HG03280 (cell line): ENCODE data around the gene CH25H.
"Not testable (repeated sequence)": the region's sequence is repeated elsewhere in the genome, so short reads cannot be mapped to it uniquely, and the experiment has no call there.

Experiments
- ATAC-seq: cut with Tn5 transposase; IDR thresholded peaks from one replicate; pipeline ENCODE4 v1.9.1; 2021; ENCODE audit warnings: mild to moderate bottlenecking, moderate library complexity; ENCODE audit not compliant: unreplicated experiment

CH25H gene

GRCh38 chr10:89207181-89207800, at the start of gene CH25H:
TSS of gene CH25H (minus strand) at chr10:89207317. CDS start at chr10:89207292, 25 bp downstream.
- no peak for ATAC-seq

GRCh38 chr10:89256340-89256739, 49.2 kb upstream of the CH25H start:
- ATAC-seq, result no peak

- ATAC-seq, result no peak
These were observed 48.7 kb upstream of the CH25H start for GRCh38 chr10:89255793-89256192.

- ATAC-seq, result not testable (repeated sequence)
These were observed 48.0 kb upstream of the CH25H start for GRCh38 chr10:89255091-89255579.

- no peak for ATAC-seq
These were observed 45.1 kb upstream of the CH25H start for GRCh38 chr10:89252225-89252585.

- peak; percentile 92 for ATAC-seq
These were observed 44.5 kb upstream of the CH25H start, which contains the start of gene LIPA for GRCh38 chr10:89251409-89252224. TSS of gene LIPA (minus strand) at chr10:89251775. CDS start at chr10:89247648, 4,127 bp downstream.

GRCh38 chr10:89250865-89251408, 43.8 kb upstream of the CH25H start:
- ATAC-seq, result peak; percentile 3

GRCh38 chr10:89248990-89249389, 41.9 kb upstream of the CH25H start:
- ATAC-seq, result no peak

GRCh38 chr10:89247623-89248022, 40.5 kb upstream of the CH25H start:
- ATAC-seq, result not testable (repeated sequence)

- peak; percentile 66 for ATAC-seq
These were observed 38.7 kb upstream of the CH25H start for GRCh38 chr10:89245802-89246201.

- no peak for ATAC-seq
These were observed 35.9 kb upstream of the CH25H start for GRCh38 chr10:89242840-89243568.

GRCh38 chr10:89242345-89242684, 35.2 kb upstream of the CH25H start:
- no peak for ATAC-seq

GRCh38 chr10:89241486-89242344, 34.6 kb upstream of the CH25H start:
- ATAC-seq, result no peak

- ATAC-seq, result no peak
These were observed 33.9 kb upstream of the CH25H start for GRCh38 chr10:89241026-89241425.

- ATAC-seq, result no peak
These were observed 33.4 kb upstream of the CH25H start for GRCh38 chr10:89240519-89240918.

- ATAC-seq, result no peak
These were observed 32.0 kb upstream of the CH25H start for GRCh38 chr10:89238956-89239644.

GRCh38 chr10:89237849-89238248, 30.7 kb upstream of the CH25H start:
- no peak for ATAC-seq

- ATAC-seq, result no peak
These were observed 29.2 kb upstream of the CH25H start for GRCh38 chr10:89236226-89236797.

GRCh38 chr10:89235073-89235798, 28.1 kb upstream of the CH25H start:
- no peak for ATAC-seq
